Lower lobe of right lung (tissue), 2 donors: Measurements from ENCODE around the gene IFT81. TPM values are rescaled to one million over a fixed set of nuclear protein-coding genes. Genes with fewer than 3 reads are reported as not detected.

Experiments
- ATAC-seq, 2 donors: fragments of 200-7000 bp; cut with Tn5 transposase; one replicate each; pipeline ENCODE4 v1.9.1; 2020 to 2022; ENCODE audit warnings: mild to moderate bottlenecking in 2 of 2, moderate library complexity in 2 of 2
- DNase-seq: peaks from one replicate; pipeline ENCODE4 v3.0.0-alpha.2; 2020
- H3K27ac ChIP-seq: fragments of 200-600 bp; one replicate; pipeline ENCODE4 v1.8.0; 2022
- H3K27me3 ChIP-seq: fragments of 200-600 bp; one replicate; pipeline ENCODE4 v1.8.0; 2022; ENCODE audit warnings: low read depth
- H3K36me3 ChIP-seq: fragments of 200-600 bp; one replicate; pipeline ENCODE4 v1.8.0; 2022; ENCODE audit warnings: mild to moderate bottlenecking
- H3K4me1 ChIP-seq: fragments of 200-600 bp; one replicate; pipeline ENCODE4 v1.8.0; 2022
- H3K4me3 ChIP-seq: fragments of 200-600 bp; one replicate; pipeline ENCODE4 v1.8.0; 2022; ENCODE audit warnings: mild to moderate bottlenecking
- H3K9me3 ChIP-seq: fragments of 200-600 bp; one replicate; pipeline ENCODE4 v1.8.0; 2022
- CTCF ChIP-seq: fragments of 200-600 bp; IDR thresholded peaks from one replicate; pipeline ENCODE4 v1.8.0; 2022; ENCODE audit warnings: antibody characterized with exemption, mild to moderate bottlenecking
- intact Hi-C: fragments of 100-400 bp; cut with DNase I; formaldehyde crosslinking; loops from one replicate; pipeline ENCODE4 v1.11.0; 2022
- total RNA-seq: library from RNA; stranded (reverse); fragmentation: NEBNext Ultra II Directional; extraction: Animal tissue kit (Norgen Biotek cat#: 25700); gene quantifications from one replicate; pipeline ENCODE4 v1.2.1, GENCODE V29; 2021
- donor health status: DM: no; HTN: yes; CAD: no; lungs with severe emphysema.

The IFT81 gene
- total RNA-seq, 1 donor from 2014 or later = 12.5 TPM

- intact Hi-C loops = no loop called here
- H3K27me3 ChIP-seq = no peaks in the 10 kb centered on the region
- ATAC-seq = no peak
- peak overlapping the region; percentile 75 for H3K27ac ChIP-seq
- peaks cover 38% of the 10 kb centered on the region for H3K4me1 ChIP-seq
- H3K36me3 ChIP-seq = no peaks in the 10 kb centered on the region
- peak overlapping the region; percentile 8 for H3K4me3 ChIP-seq
- DNase-seq = no peak
- H3K9me3 ChIP-seq = no peaks in the 10 kb centered on the region
- no peak for TF ChIP-seq CTCF
These were observed 14.2 kb upstream of the IFT81 start for GRCh38 chr12:110109837-110110535.

GRCh38 chr12:110111476-110112334 lies 12.5 kb upstream of the IFT81 start:
- no peak for TF ChIP-seq CTCF
- Histone ChIP-seq H3K9me3 (no peaks in the 10 kb centered on the region), H3K4me3 (no peak overlapping the region), H3K27ac (peak overlapping the region; percentile 37), H3K4me1 (peaks cover 38% of the 10 kb centered on the region), H3K27me3 (no peaks in the 10 kb centered on the region), H3K36me3 (no peaks in the 10 kb centered on the region)
- intact Hi-C loops = no loop called here
- DNase-seq = no peak
- ATAC-seq = peak; percentile 48 to 69

GRCh38 chr12:110112335-110112660 lies 11.9 kb upstream of the IFT81 start:
- H3K4me3 ChIP-seq = no peak overlapping the region
- intact Hi-C loops = no loop called here
- no peaks in the 10 kb centered on the region for H3K36me3 ChIP-seq
- no peak for ATAC-seq
- no peaks in the 10 kb centered on the region for H3K27me3 ChIP-seq
- no peak for TF ChIP-seq CTCF
- H3K9me3 ChIP-seq = no peaks in the 10 kb centered on the region
- H3K27ac ChIP-seq = no peak overlapping the region
- H3K4me1 ChIP-seq = peaks cover 38% of the 10 kb centered on the region
- DNase-seq = no peak

GRCh38 chr12:110114528-110114937 lies 9.6 kb upstream of the IFT81 start:
- no peak for DNase-seq
- Histone ChIP-seq H3K27me3 (no peaks in the 10 kb centered on the region), H3K4me1 (peaks cover 21% of the 10 kb centered on the region), H3K27ac (no peak overlapping the region), H3K36me3 (no peaks in the 10 kb centered on the region), H3K9me3 (no peaks in the 10 kb centered on the region), H3K4me3 (no peak overlapping the region)
- no peak for ATAC-seq
- intact Hi-C loops = no loop called here
- TF ChIP-seq CTCF = no peak

- ATAC-seq = no peak
- no peak for TF ChIP-seq CTCF
- Histone ChIP-seq H3K36me3 (no peaks in the 10 kb centered on the region), H3K4me3 (no peak overlapping the region), H3K9me3 (no peaks in the 10 kb centered on the region), H3K27me3 (no peaks in the 10 kb centered on the region), H3K27ac (no peak overlapping the region), H3K4me1 (peaks cover 13% of the 10 kb centered on the region)
- intact Hi-C loops = no loop called here
- no peak for DNase-seq
These were observed 8.5 kb upstream of the IFT81 start for GRCh38 chr12:110115675-110116074.
